Osteoblast (primary cell): Measurements from ENCODE around the gene PPARG. TPM values are rescaled to one million over a fixed set of nuclear protein-coding genes. Genes with fewer than 3 reads are reported as not detected.

Source experiments
- DNase-seq: peaks from one replicate; pipeline ENCODE4 v3.0.0; 2011; ENCODE audit warnings: low spot score, mixed read lengths; ENCODE audit not compliant: insufficient read length; ENCODE audit errors: missing footprints
- H2AFZ ChIP-seq: 2 replicates; pipeline ENCODE4 v1.6.0; 2011; ENCODE audit warnings: mild to moderate bottlenecking, low read length
- H3K27ac ChIP-seq: 2 replicates; pipeline ENCODE4 v1.5.1; 2011; ENCODE audit warnings: mild to moderate bottlenecking, low read depth, low read length, moderate library complexity
- H3K27me3 ChIP-seq: 2 replicates; pipeline ENCODE4 v1.6.0; 2012; ENCODE audit warnings: mild to moderate bottlenecking, control low read depth, inconsistent platforms, low read length, moderate library complexity; ENCODE audit not compliant: insufficient read depth
- H3K36me3 ChIP-seq: 2 replicates; pipeline ENCODE4 v1.5.1; 2011; ENCODE audit warnings: mild to moderate bottlenecking, low read length, control low read depth, moderate library complexity; ENCODE audit not compliant: insufficient read depth
- H3K4me1 ChIP-seq: 2 replicates; pipeline ENCODE4 v1.5.1; 2011; ENCODE audit warnings: mild to moderate bottlenecking, low read length, control low read depth, moderate library complexity; ENCODE audit not compliant: insufficient read depth
- H3K4me2 ChIP-seq: 2 replicates; pipeline ENCODE4 v1.6.0; 2011; ENCODE audit warnings: mild to moderate bottlenecking, low read length; ENCODE audit not compliant: insufficient read depth
- H3K4me3 ChIP-seq: fragments of 200-600 bp; sonication (generic); 3 replicates; pipeline ENCODE4 v1.5.1; 2012; ENCODE audit warnings: mild to moderate bottlenecking, low read length, inconsistent platforms; ENCODE audit not compliant: insufficient read depth
- H3K79me2 ChIP-seq: 2 replicates; pipeline ENCODE4 v1.6.0; 2012; ENCODE audit warnings: mild to moderate bottlenecking, low read length, control low read depth, inconsistent platforms; ENCODE audit not compliant: insufficient read depth
- H3K9me3 ChIP-seq: 2 replicates; pipeline ENCODE4 v1.5.1; 2011; ENCODE audit warnings: low read depth, low read length, control low read depth
- H4K20me1 ChIP-seq: 2 replicates; pipeline ENCODE4 v1.6.0; 2012; ENCODE audit warnings: mild to moderate bottlenecking, low read length, control low read depth; ENCODE audit not compliant: insufficient read depth
- CTCF ChIP-seq: IDR thresholded peaks from 2 replicates; pipeline ENCODE4 v1.5.1; 2011; ENCODE audit warnings: mild to moderate bottlenecking, low read depth, low read length, moderate library complexity; ENCODE audit errors: extremely low read depth
- total RNA-seq: library from RNA; depleted of rRNA; stranded (reverse); fragments of >200 nt; gene quantifications from 2 replicates; pipeline ENCODE4 v1.2.3, GENCODE V29; 2012

PPARG gene
- total RNA-seq, 1 donor: 7.2 TPM

GRCh38 chr3:12393894-12394293 lies 105.0 kb downstream of the PPARG start:
- Histone ChIP-seq H2AFZ (no peak overlapping the region), H4K20me1 (no peaks in the 10 kb centered on the region), H3K4me1 (peaks cover 11% of the 10 kb centered on the region), H3K27me3 (no peaks in the 10 kb centered on the region), H3K36me3 (no peaks in the 10 kb centered on the region), H3K27ac (no peak overlapping the region), H3K79me2 (no peaks in the 10 kb centered on the region), H3K4me2 (no peak overlapping the region), H3K9me3 (no peaks in the 10 kb centered on the region), H3K4me3 (no peak overlapping the region)
- TF ChIP-seq CTCF: no peak
- no peak for DNase-seq

GRCh38 chr3:12394569-12395271 lies 105.8 kb downstream of the PPARG start:
- no peak for TF ChIP-seq CTCF
- H3K36me3 ChIP-seq: no peaks in the 10 kb centered on the region
- no peaks in the 10 kb centered on the region for H3K27me3 ChIP-seq
- H3K79me2 ChIP-seq: no peaks in the 10 kb centered on the region
- H3K27ac ChIP-seq: no peak overlapping the region
- H3K4me3 ChIP-seq: no peak overlapping the region
- peaks cover 11% of the 10 kb centered on the region for H3K4me1 ChIP-seq
- H4K20me1 ChIP-seq: no peaks in the 10 kb centered on the region
- DNase-seq: no peak
- H3K9me3 ChIP-seq: no peaks in the 10 kb centered on the region
- H3K4me2 ChIP-seq: peak overlapping the region; percentile 46
- H2AFZ ChIP-seq: no peak overlapping the region

DNA sequence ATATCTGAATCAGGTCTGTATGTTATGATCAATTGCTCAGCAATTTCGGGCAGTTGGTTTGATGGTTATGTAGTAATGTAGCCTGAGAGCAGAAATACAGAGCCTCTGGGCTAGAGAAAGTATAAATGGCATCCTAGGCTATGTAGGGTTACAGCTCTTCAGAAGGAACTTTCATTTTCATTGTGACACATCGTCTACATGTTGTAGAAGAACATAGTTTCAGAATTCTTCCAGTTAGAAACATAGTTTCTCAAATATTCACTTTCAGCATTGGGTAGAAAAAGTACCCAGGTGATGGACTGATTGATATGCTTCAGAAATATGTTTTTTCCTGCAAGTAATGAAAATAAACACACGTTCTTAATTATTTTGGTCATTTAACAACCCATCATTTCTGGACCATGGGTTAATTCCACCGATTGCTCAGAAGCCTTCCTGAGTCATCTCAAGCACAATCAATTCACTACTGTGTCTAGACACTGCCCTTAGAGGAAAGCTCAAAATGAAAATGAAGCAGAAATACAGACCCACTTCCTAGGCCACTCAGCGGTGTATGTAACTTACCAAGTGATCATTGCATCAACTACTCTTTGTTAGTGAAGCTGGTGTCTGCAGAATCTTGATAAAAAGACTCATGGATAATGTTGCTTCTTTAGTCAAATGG lies 106.6 kb downstream of the PPARG start:
- Histone ChIP-seq H3K27me3 (no peaks in the 10 kb centered on the region), H3K4me2 (peak overlapping the region; percentile 46), H3K4me1 (peaks cover 13% of the 10 kb centered on the region), H3K79me2 (no peaks in the 10 kb centered on the region), H2AFZ (peak overlapping the region; percentile 37), H3K36me3 (no peaks in the 10 kb centered on the region), H3K4me3 (peak overlapping the region; percentile 28), H3K27ac (no peak overlapping the region), H4K20me1 (no peaks in the 10 kb centered on the region), H3K9me3 (no peaks in the 10 kb centered on the region)
- peak; percentile 8 for DNase-seq
- TF ChIP-seq CTCF: no peak

DNA sequence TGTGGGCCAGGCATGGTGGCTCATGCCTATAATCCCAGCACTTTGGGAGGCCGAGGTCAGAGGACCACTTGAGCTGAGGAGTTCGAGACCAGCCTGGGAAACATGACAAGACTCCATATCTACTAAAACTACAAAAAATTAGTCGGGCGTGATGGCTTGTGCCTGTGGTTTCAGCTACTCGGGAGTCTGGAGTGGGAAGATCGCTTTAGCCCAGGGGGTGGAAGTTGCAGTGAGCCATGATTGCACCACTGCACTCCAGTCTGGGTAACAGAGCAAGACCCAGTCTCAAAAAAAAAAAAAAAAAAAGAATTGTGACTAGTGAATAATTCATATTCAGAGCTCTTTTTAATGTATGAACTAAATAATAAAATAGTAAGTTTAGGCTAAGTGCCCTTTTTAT lies 107.6 kb downstream of the PPARG start:
- DNase-seq: no peak
- H3K79me2 ChIP-seq: no peaks in the 10 kb centered on the region
- H3K9me3 ChIP-seq: no peaks in the 10 kb centered on the region
- no peak overlapping the region for H3K4me2 ChIP-seq
- TF ChIP-seq CTCF: no peak
- H3K4me3 ChIP-seq: no peak overlapping the region
- H3K27me3 ChIP-seq: no peaks in the 10 kb centered on the region
- peaks cover 23% of the 10 kb centered on the region for H3K4me1 ChIP-seq
- no peaks in the 10 kb centered on the region for H3K36me3 ChIP-seq
- no peak overlapping the region for H3K27ac ChIP-seq
- no peaks in the 10 kb centered on the region for H4K20me1 ChIP-seq
- no peak overlapping the region for H2AFZ ChIP-seq
